GM10248 (cell line): ENCODE measurements around the gene AFDN.

Source experiments
- CTCF ChIA-PET: fragments of 300-600 bp; sonication (Branson Sonifier 250); formaldehyde crosslinking; extraction: SDS; loops from one replicate; lab custom pipeline; 2021; ENCODE audit warnings: antibody characterized with exemption; lab: Yijun Ruan, JAX
- POLR2A ChIA-PET: fragments of 350-650 bp; sonication (Branson Sonifier 250); formaldehyde crosslinking; extraction: SDS; loops from one replicate; lab custom pipeline; 2020; ENCODE audit warnings: antibody characterized with exemption; lab: Yijun Ruan, JAX
- DNase-seq: peaks from one replicate; pipeline ENCODE4 v3.0.0; 2012; ENCODE audit errors: extremely low spot score
- TF ChIP-seq, protein P1 (sequence below): IDR thresholded peaks from 2 replicates; pipeline ENCODE4 v1.5.1; 2012; ENCODE audit warnings: mild to moderate bottlenecking, low read depth; ENCODE audit errors: extremely low read depth, missing control alignments, control extremely low read depth

Gene AFDN

DNA sequence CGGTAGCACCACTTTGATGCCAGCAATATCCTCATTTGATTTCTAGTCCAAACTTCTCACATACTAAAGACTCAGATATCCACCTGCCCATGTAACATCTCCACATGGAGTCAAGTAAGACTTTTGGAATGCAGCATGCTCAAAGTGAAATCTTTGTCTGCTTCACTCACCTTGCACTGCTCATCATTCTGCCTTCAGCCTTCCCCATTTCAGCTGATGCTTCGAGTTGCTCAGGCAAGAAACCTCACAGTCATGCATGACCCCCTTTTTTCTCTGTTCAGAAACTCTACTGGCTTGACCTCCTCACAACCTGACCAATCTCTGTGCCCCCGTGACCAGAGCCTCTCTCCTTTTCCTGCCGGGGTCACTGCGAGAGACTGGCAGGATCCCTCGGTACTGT lies 129.8 kb downstream of the AFDN start:
- CTCF ChIA-PET: no interaction called here
- POLR2A ChIA-PET: no interaction called here
- TF ChIP-seq, protein P1, sequence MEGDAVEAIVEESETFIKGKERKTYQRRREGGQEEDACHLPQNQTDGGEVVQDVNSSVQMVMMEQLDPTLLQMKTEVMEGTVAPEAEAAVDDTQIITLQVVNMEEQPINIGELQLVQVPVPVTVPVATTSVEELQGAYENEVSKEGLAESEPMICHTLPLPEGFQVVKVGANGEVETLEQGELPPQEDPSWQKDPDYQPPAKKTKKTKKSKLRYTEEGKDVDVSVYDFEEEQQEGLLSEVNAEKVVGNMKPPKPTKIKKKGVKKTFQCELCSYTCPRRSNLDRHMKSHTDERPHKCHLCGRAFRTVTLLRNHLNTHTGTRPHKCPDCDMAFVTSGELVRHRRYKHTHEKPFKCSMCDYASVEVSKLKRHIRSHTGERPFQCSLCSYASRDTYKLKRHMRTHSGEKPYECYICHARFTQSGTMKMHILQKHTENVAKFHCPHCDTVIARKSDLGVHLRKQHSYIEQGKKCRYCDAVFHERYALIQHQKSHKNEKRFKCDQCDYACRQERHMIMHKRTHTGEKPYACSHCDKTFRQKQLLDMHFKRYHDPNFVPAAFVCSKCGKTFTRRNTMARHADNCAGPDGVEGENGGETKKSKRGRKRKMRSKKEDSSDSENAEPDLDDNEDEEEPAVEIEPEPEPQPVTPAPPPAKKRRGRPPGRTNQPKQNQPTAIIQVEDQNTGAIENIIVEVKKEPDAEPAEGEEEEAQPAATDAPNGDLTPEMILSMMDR: no peak

DNA sequence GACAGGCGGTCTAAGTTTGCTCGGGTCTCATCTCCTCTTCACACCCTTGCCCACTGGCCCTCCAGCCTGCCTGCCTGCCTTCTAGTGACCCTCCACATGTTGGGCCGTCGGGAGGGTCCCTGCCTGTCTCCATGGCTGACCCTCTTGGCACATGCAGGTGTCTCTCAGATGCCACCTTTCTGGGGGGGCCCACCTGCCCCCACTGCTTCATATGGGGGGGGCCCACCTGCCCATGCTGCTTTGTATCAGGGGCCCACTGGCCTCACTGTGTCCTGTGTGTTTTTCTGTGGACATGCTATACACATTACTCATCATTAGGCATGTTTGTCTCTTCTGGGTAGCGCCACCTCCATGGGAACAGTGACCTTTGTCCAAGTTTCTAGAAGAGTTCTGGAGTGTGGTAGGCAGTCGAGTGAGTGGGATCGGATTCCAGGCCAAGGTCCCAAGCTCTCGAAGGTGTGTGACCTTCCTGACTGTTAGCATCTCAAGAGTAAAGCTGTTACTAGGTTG lies 130.3 kb downstream of the AFDN start:
- TF ChIP-seq, protein P1: no peak
- no peak for DNase-seq
- CTCF ChIA-PET: no interaction called here
- POLR2A ChIA-PET: no interaction called here

More for the DNA sequence above, 129.8 kb downstream of the AFDN start:
- DNase-seq: no peak

DNA sequence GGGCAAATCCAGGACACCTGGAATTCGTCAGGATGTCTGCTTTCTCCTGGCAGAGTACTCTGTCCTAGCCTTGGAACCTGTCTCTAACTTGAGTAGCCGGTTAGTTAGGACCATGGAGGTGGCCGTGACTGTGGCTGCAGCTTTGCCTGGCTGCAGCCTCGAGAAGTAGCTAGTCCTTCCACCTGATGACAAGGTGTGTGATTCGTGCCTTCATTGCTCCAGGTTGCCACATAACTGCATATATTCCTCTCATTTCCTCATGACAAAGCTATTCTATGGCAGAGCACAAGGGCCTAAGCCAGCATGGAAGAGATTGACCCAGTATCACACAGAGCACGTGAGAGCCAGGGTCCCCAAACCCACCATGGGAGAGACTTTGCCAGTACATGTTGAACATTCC lies 130.9 kb downstream of the AFDN start:
- ChIA-PET POLR2A (no interaction called here), CTCF (interaction anchor here (0.9 kb wide), 2 partner anchors 10 to 11 kb away, joined by 3 read pairs; no protein-coding TSS in a partner anchor)
- DNase-seq: no peak
- TF ChIP-seq, protein P1: no peak

DNA sequence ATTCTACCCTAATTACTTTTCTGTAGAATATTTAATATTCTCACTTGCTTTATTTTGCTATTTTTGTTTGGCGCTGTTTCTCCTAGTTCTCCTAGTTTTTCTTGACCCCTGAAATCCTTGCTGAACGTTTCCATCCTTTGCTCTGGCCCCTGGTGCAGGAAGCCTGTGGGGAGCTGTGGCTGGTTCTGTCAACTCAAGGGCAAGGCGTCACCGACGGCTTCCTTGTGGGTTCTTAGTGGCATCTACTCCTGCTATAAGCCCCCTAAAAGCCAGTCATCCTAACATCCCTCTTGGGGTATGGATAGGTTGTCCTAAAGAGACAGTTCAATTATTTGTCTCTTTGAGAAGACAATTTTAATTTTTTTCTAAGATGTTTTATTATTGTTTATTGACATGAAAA lies 133.9 kb downstream of the AFDN start:
- POLR2A ChIA-PET: no interaction called here

DNA sequence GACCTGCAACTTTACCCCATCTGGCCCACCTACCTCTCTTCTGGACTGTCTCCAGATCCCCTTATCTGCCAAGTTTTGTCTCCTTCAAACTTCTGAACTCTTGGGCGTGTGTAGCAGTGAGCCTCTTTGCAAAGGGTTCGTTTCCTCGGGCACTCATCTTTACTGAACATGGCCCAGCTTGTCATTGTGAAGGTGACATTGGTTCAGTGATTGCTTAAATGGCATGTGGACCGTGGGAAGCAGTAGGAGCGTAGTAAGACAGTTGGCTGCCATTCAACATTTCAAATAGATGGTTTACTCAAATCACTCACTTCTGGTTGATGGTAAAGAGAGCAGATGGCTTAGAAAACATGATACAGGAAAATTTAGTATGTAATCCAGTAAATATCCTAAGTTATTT lies 136.0 kb downstream of the AFDN start:
- DNase-seq: no peak
- ChIA-PET CTCF (interaction anchor here (1.0 to 1.5 kb wide), 2 partner anchors 8 to 13 kb away, joined by 3 read pairs; no protein-coding TSS in a partner anchor), POLR2A (no interaction called here)
- TF ChIP-seq, protein P1: no peak

More for the DNA sequence above, 133.9 kb downstream of the AFDN start:
- no peak for DNase-seq
- CTCF ChIA-PET: interaction anchor here (1.4 to 2.2 kb wide), 2 partner anchors 10 to 12 kb away, joined by 4 to 5 read pairs; no protein-coding TSS in a partner anchor
- TF ChIP-seq, protein P1: no peak

DNA sequence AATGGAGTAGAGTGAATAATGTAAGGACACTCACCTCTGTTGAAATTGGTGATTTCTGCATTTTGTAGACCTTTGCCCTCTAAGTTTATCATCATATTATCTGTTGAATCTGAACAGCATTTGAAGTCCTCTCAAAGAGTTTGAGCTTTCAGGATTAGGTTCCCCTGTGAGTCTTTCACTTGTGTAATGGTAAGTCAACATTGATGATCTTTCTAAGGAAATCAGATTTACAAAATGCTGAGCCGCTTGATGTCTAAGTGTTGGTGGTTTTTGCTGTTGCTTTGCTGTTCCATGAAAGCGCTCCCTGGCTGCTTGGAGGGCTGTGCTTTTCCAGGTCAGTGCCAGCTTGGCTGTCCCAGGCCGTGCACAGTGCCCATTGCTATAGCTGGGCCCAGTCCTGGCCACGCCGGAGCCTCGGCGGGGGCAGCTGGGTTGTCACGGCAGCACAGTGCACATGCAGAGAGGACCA lies 136.9 kb downstream of the AFDN start:
- ChIA-PET CTCF (interaction anchor here (1.5 kb wide), 1 partner anchor 14 kb away, joined by 3 read pairs; no protein-coding TSS in a partner anchor), POLR2A (no interaction called here)
- DNase-seq: no peak
- TF ChIP-seq, protein P1: no peak
